ENCODE measurements around the gene FAM110C. TPM values are rescaled to one million over a fixed set of nuclear protein-coding genes. Genes with fewer than 3 reads are reported as not detected.
"Not testable (repeated sequence)": the region's sequence is repeated elsewhere in the genome, so short reads cannot be mapped to it uniquely, and the experiment has no call there.

FAM110C gene
- total RNA-seq, 2 donors from 2014 or later: 16.6 to 20.4 TPM

DNA sequence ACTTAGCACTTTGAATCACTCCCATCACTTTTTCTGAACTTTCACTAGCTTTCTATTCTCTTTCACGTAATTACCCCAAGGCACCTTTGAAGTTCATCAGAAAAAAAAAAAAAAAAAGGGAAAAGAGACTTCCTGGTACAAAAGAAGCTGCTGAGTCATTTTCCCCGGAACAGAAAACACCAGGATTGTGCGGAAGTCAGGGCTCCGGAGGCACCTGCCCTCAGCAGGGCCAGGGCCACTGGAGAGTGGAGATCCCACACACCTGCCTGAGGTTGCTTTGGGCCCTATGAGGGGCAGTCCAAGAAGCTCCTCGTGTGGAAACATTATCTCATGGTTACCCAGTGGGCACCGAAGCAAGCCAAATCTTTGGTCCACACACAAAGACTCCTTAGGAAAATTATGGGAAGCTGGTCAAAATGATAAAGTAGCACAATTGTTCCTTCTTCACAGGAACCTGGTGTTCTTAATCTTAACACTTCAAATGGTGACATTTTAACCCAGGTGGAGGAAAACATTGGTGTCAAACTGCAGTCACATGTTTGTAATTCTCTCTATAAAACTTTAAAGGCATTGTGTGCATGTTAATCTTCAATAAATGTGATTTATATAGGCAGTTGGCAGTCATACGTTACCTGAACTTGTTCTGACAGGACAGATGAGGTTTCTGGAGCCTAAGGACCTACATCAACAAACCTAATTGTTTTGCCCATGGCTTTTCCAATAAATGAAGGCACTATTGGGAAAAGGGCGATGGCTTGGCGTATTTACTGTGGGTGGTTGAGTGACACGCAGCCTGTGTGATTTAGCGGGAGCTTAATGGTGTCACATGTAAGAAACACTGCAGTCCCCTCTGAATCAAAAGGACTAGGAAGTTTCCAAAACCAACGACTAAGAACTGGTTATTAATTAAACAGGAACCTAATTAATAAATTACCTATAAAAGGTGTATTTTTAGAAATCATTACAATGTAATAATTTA, 23.4 kb upstream of the FAM110C start:
- TF ChIP-seq POLR2A (IDR thresholded peaks at IDR 0.05): peak in 2 of 3 donors; percentile 37 to 48
- TF ChIP-seq, protein P1, sequence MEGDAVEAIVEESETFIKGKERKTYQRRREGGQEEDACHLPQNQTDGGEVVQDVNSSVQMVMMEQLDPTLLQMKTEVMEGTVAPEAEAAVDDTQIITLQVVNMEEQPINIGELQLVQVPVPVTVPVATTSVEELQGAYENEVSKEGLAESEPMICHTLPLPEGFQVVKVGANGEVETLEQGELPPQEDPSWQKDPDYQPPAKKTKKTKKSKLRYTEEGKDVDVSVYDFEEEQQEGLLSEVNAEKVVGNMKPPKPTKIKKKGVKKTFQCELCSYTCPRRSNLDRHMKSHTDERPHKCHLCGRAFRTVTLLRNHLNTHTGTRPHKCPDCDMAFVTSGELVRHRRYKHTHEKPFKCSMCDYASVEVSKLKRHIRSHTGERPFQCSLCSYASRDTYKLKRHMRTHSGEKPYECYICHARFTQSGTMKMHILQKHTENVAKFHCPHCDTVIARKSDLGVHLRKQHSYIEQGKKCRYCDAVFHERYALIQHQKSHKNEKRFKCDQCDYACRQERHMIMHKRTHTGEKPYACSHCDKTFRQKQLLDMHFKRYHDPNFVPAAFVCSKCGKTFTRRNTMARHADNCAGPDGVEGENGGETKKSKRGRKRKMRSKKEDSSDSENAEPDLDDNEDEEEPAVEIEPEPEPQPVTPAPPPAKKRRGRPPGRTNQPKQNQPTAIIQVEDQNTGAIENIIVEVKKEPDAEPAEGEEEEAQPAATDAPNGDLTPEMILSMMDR (IDR thresholded peaks at IDR 0.05): no peak
- peak overlapping the region; percentile 59 to 84 (median 79) for H3K27ac ChIP-seq
- WGBS, 2 donors: 36 to 46% methylated on average over 12 of the region's 12 CpGs

DNA sequence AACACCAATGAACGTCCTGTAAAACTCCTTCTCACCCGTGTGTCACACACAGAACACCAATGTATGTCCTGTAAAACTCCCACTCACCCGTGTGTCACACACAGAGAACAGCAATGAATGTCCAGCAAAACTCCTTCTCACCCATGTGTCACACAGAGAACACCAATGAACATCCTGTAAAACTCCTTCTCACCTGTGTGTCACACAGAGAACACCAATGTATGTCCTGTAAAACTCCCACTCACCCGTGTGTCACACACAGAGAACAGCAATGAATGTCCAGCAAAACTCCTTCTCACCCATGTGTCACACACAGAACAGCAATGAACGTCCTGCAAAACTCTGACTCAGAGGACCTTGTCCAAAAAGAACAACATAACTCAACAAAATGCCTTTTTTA, 22.3 kb upstream of the FAM110C start:
- Histone ChIP-seq H3K4me1 (peaks cover 24% of the 10 kb centered on the region), H3K27ac (peak overlapping the region in 3 of 4 donors; percentile 75 to 84 (median 83))
- intact Hi-C loops (cut with DNase I); H3K36me3 ChIP-seq (replicated peaks in 1 of 2; ENCODE audit: insufficient read depth in 1 of 2, low read depth in 2 of 2); DNase-seq; H3K9me3 ChIP-seq; H3K4me3 ChIP-seq; H3K27me3 ChIP-seq; ATAC-seq: not testable (repeated sequence)
- WGBS, 2 donors: 49 to 56% methylated on average over 5 of the region's 5 CpGs

More for the DNA sequence above, 23.4 kb upstream of the FAM110C start:
- Histone ChIP-seq H3K9me3 (no peaks in the 10 kb centered on the region), H3K4me3 (no peak overlapping the region), H3K27me3 (no peaks in the 10 kb centered on the region), H3K4me1 (peaks cover 24% of the 10 kb centered on the region), H3K36me3 (replicated peaks in 1 of 2; ENCODE audit: insufficient read depth in 1 of 2, low read depth in 2 of 2) (no peaks in the 10 kb centered on the region)
- DNase-seq (peak; percentile 63 to 72 (median 64)), ATAC-seq (peak; percentile 91)
- intact Hi-C loops (cut with DNase I): no loop called here

DNA sequence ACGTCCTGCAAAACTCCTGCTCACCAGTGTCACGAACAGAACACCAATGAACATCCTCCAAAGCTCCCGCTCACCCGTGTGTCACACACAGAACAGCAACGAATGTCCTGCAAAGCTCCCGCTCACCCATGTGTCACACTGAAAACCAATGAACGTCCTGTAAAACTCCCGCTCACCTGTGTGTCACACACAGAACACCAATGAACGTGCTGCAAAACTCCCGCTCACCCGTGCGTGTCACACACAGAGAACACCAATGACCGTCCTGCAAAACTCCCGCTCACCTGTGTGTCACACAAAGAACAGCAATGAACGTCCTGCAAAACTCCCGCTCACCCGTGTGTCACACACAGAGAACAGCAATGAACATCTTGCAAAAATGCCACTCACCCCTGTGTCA, 20.5 kb upstream of the FAM110C start:
- H3K4me3 ChIP-seq: no peak overlapping the region
- peaks cover 24% of the 10 kb centered on the region for H3K4me1 ChIP-seq
- no peaks in the 10 kb centered on the region for H3K9me3 ChIP-seq
- no peak for TF ChIP-seq POLR2A (IDR thresholded peaks at IDR 0.05)
- TF ChIP-seq, protein P1 (IDR thresholded peaks at IDR 0.05): no peak
- DNase-seq (no peak), ATAC-seq (no peak)
- intact Hi-C loops (cut with DNase I): no loop called here
- no peak overlapping the region for H3K27ac ChIP-seq
- no peaks in the 10 kb centered on the region for H3K36me3 ChIP-seq (replicated peaks in 1 of 2; ENCODE audit: insufficient read depth in 1 of 2, low read depth in 2 of 2)
- WGBS, 2 donors: 83 to 89% methylated on average over 17 of the region's 17 CpGs
- no peaks in the 10 kb centered on the region for H3K27me3 ChIP-seq

DNA sequence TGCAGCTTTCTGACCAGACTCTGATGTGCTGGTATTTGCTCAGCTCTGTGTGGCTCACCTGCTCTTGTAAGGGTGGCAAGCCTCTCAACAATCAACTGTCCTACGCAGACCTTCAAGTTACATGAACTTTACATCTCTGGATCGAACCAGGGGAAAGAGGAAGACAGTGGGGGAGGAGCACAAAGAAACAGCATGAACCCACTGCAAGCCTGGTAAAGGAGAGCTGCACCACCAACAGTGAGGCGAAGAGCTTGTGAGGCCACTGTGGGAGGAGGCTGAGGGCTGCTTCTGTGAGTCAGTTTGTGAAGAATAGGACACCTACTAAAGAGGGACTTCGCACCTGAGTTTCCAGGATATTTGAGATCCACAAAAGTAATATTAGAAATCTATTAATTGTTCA, 18.8 kb upstream of the FAM110C start:
- no peak for ATAC-seq
- WGBS, 2 donors: 83 to 84% methylated on average over 4 of the region's 4 CpGs
- H3K27ac ChIP-seq: no peak overlapping the region
- no peaks in the 10 kb centered on the region for H3K36me3 ChIP-seq (replicated peaks in 1 of 2; ENCODE audit: insufficient read depth in 1 of 2, low read depth in 2 of 2)
- H3K9me3 ChIP-seq: no peaks in the 10 kb centered on the region
- H3K27me3 ChIP-seq: no peaks in the 10 kb centered on the region
- intact Hi-C loops (cut with DNase I): no loop called here
- DNase-seq: no peak
- H3K4me3 ChIP-seq: no peak overlapping the region
- H3K4me1 ChIP-seq: peaks cover 12% of the 10 kb centered on the region
- TF ChIP-seq, protein P1 (IDR thresholded peaks at IDR 0.05): no peak
- no peak for TF ChIP-seq POLR2A (IDR thresholded peaks at IDR 0.05)

DNA sequence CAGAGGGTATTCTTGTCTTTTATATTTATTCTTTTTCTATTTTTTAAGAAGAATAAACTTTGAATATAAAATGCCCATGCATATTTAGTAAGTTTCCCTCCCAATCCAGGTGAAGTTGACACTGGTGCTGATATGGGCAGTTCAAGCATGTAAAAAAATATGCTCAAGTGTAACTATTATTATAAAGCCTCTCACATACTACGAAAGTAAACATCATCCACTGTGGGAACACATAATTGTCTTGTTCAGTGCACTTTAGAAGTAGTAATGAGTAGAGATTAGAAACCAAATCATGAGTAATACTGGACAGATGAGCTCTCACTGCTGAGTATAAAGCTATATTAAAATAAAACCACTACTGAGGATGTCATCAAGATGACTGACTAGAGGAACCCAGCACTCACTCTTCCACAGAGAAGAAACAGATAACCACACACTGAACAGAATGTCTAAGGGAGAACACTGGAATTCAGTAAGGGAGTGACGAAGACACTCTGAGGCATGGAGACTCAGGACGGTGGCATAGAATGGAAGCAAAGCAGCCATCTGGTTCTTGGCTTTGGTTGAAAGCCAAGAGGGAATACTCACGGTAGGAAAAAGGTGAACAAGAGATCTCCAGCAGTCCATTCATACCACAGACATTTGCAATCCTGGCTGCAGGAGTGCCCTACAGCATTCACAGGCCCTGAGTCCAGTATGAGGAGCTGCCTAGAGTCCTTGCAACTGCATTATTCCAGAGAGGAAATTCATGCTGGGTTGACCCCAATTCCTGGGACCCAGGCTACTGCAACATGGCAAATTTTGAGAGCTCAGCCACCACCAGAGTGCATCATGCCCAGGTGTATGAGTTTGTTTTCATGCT, 9.5 kb upstream of the FAM110C start:
- TF ChIP-seq POLR2A (IDR thresholded peaks at IDR 0.05): no peak
- TF ChIP-seq, protein P1 (IDR thresholded peaks at IDR 0.05): no peak
- WGBS, 2 donors: 75 to 79% methylated on average over 4 of the region's 4 CpGs
- DNase-seq (no peak), ATAC-seq (no peak)
- Histone ChIP-seq H3K4me1 (no peaks in the 10 kb centered on the region), H3K27ac (no peak overlapping the region), H3K9me3 (peaks cover 0 to 25% (median 0%) of the 10 kb centered on the region in 3 donors), H3K36me3 (replicated peaks in 1 of 2; ENCODE audit: insufficient read depth in 1 of 2, low read depth in 2 of 2) (no peaks in the 10 kb centered on the region), H3K27me3 (no peaks in the 10 kb centered on the region), H3K4me3 (no peak overlapping the region)
- intact Hi-C loops (cut with DNase I): no loop called here

Data from body of pancreas (tissue), 4 donors.